ENCODE data around the gene ATP1A4.

ATP1A4 gene

GRCh38 chr1:160136121-160136925 is 15.1 kb upstream of the ATP1A4 start:
- no peak overlapping the region for H3K27ac ChIP-seq (ENCODE audit: low read length)
- no peak for DNase-seq
- no peak overlapping the region for H2AFZ ChIP-seq (ENCODE audit: low read depth, low read length)
- H3K4me2 ChIP-seq (ENCODE audit: insufficient read depth, low read length) = no peak overlapping the region
- no peak overlapping the region for H3K4me3 ChIP-seq (ENCODE audit: low read depth in 1 of 2, low read length in 2 of 2)
- no peaks in the 10 kb centered on the region for H3K79me2 ChIP-seq (ENCODE audit: insufficient read depth, low read length)
- H3K27me3 ChIP-seq (ENCODE audit: insufficient read depth, low read length, poor library complexity) = peaks cover 23% of the 10 kb centered on the region
- no peaks in the 10 kb centered on the region for H4K20me1 ChIP-seq (ENCODE audit: insufficient read depth, low read length)
- no peaks in the 10 kb centered on the region for H3K4me1 ChIP-seq (ENCODE audit: insufficient read depth, low read length)
- no peak overlapping the region for H3K9ac ChIP-seq (ENCODE audit: low read depth, low read length)
- TF ChIP-seq EZH2 (IDR thresholded peaks at IDR 0.05; ENCODE audit: borderline replicate concordance, low read depth, low read length, severe bottlenecking) (no peak), CTCF (IDR thresholded peaks at IDR 0.05; ENCODE audit: borderline replicate concordance, extremely low read depth, low read length, poor library complexity, severe bottlenecking) (no peak)
- no peak for ATAC-seq (ENCODE audit: insufficient read depth, low read depth)
- H3K36me3 ChIP-seq (ENCODE audit: insufficient read depth, low read length) = no peaks in the 10 kb centered on the region
- H3K9me3 ChIP-seq (ENCODE audit: insufficient read depth, low read length, severe bottlenecking) = no peaks in the 10 kb centered on the region

GRCh38 chr1:160136926-160137200 is 14.5 kb upstream of the ATP1A4 start:
- Histone ChIP-seq H3K9ac (ENCODE audit: low read depth, low read length) (no peak overlapping the region), H3K79me2 (ENCODE audit: insufficient read depth, low read length) (no peaks in the 10 kb centered on the region), H3K27ac (ENCODE audit: low read length) (no peak overlapping the region), H3K4me3 (ENCODE audit: low read depth in 1 of 2, low read length in 2 of 2) (no peak overlapping the region), H2AFZ (ENCODE audit: low read depth, low read length) (no peak overlapping the region), H3K36me3 (ENCODE audit: insufficient read depth, low read length) (no peaks in the 10 kb centered on the region), H3K4me2 (ENCODE audit: insufficient read depth, low read length) (no peak overlapping the region), H3K27me3 (ENCODE audit: insufficient read depth, low read length, poor library complexity) (peaks cover 24% of the 10 kb centered on the region), H4K20me1 (ENCODE audit: insufficient read depth, low read length) (no peaks in the 10 kb centered on the region), H3K9me3 (ENCODE audit: insufficient read depth, low read length, severe bottlenecking) (no peaks in the 10 kb centered on the region), H3K4me1 (ENCODE audit: insufficient read depth, low read length) (no peaks in the 10 kb centered on the region)
- TF ChIP-seq CTCF (IDR thresholded peaks at IDR 0.05; ENCODE audit: borderline replicate concordance, extremely low read depth, low read length, poor library complexity, severe bottlenecking) (no peak), EZH2 (IDR thresholded peaks at IDR 0.05; ENCODE audit: borderline replicate concordance, low read depth, low read length, severe bottlenecking) (no peak)
- ATAC-seq (ENCODE audit: insufficient read depth, low read depth) = no peak
- DNase-seq = no peak

- Histone ChIP-seq H3K27me3 (ENCODE audit: insufficient read depth, low read length, poor library complexity) (peaks cover 26% of the 10 kb centered on the region), H3K4me1 (ENCODE audit: insufficient read depth, low read length) (no peaks in the 10 kb centered on the region), H3K27ac (ENCODE audit: low read length) (no peak overlapping the region), H3K4me2 (ENCODE audit: insufficient read depth, low read length) (no peak overlapping the region), H3K36me3 (ENCODE audit: insufficient read depth, low read length) (no peaks in the 10 kb centered on the region), H2AFZ (ENCODE audit: low read depth, low read length) (no peak overlapping the region), H4K20me1 (ENCODE audit: insufficient read depth, low read length) (no peaks in the 10 kb centered on the region), H3K9ac (ENCODE audit: low read depth, low read length) (no peak overlapping the region), H3K79me2 (ENCODE audit: insufficient read depth, low read length) (no peaks in the 10 kb centered on the region), H3K4me3 (ENCODE audit: low read depth in 1 of 2, low read length in 2 of 2) (no peak overlapping the region), H3K9me3 (ENCODE audit: insufficient read depth, low read length, severe bottlenecking) (no peaks in the 10 kb centered on the region)
- DNase-seq (no peak), ATAC-seq (ENCODE audit: insufficient read depth, low read depth) (no peak)
- TF ChIP-seq EZH2 (IDR thresholded peaks at IDR 0.05; ENCODE audit: borderline replicate concordance, low read depth, low read length, severe bottlenecking) = no peak
- TF ChIP-seq CTCF (IDR thresholded peaks at IDR 0.05; ENCODE audit: borderline replicate concordance, extremely low read depth, low read length, poor library complexity, severe bottlenecking) = no peak
These were observed 14.1 kb upstream of the ATP1A4 start for GRCh38 chr1:160137216-160137862.

Data from DND-41 (cell line).